PC-9 (cell line): ENCODE data around the gene DMXL1. TPM values are rescaled to one million over a fixed set of nuclear protein-coding genes. Genes with fewer than 3 reads are reported as not detected.
A peak's percentile ranks its signal among the peaks of the same experiment; 100 is the strongest.

Source experiments
- BruUV-seq: library from RNA; stranded (reverse); fragments of 400-500 nt; replicated peaks from 2 replicates; lab custom pipeline; 2021; lab: Mats Ljungman, UMichigan
- CTCF ChIA-PET: fragments of 300-600 bp; sonication (Branson Sonifier 250); formaldehyde crosslinking; loops from one replicate; lab custom pipeline; 2022; ENCODE audit warnings: antibody characterized with exemption; lab: Charles Lee
- POLR2A ChIA-PET: fragments of 300-600 bp; sonication (Branson Sonifier 250); formaldehyde crosslinking; loops from one replicate; lab custom pipeline; 2022; ENCODE audit warnings: antibody characterized with exemption; ENCODE audit not compliant: unreplicated experiment; lab: Charles Lee
- DNase-seq, 2 experiments: peaks; one replicate each; pipeline versions ENCODE4 v3.0.0 to v3.0.0-alpha.2; 2015 to 2022; ENCODE audit warnings: mixed read lengths in 1 of 2
- H2AFZ ChIP-seq: fragments of 200-600 bp; sonication (generic); 2 replicates; pipeline ENCODE4 v1.8.1; 2017; ENCODE audit warnings: antibody characterized with exemption
- H3F3A ChIP-seq: fragments of 200-600 bp; sonication (generic); 2 replicates; pipeline ENCODE4 v1.8.1; 2017; ENCODE audit warnings: antibody characterized with exemption, mild to moderate bottlenecking, low read depth; ENCODE audit not compliant: insufficient read depth
- H3K27ac ChIP-seq: fragments of 200-600 bp; sonication (generic); 2 replicates; pipeline ENCODE4 v1.6.1; 2016; ENCODE audit warnings: mixed run types
- H3K27me3 ChIP-seq: fragments of 200-600 bp; sonication (generic); 2 replicates; pipeline ENCODE4 v1.6.1; 2016; ENCODE audit warnings: low read depth, mixed run types; ENCODE audit not compliant: insufficient read depth
- H3K36me3 ChIP-seq: fragments of 200-600 bp; sonication (generic); 2 replicates; pipeline ENCODE4 v1.6.1; 2016; ENCODE audit warnings: low read depth, mixed run types
- H3K4me1 ChIP-seq: fragments of 200-600 bp; sonication (generic); replicated peaks from 2 replicates; pipeline ENCODE4 v1.6.1; 2016; ENCODE audit warnings: mixed run types; ENCODE audit not compliant: insufficient read depth
- H3K4me2 ChIP-seq: fragments of 200-600 bp; sonication (generic); 2 replicates; pipeline ENCODE4 v1.6.1; 2017; ENCODE audit warnings: mixed run types
- H3K4me3 ChIP-seq: fragments of 200-600 bp; sonication (generic); 2 replicates; pipeline ENCODE4 v1.6.1; 2016; ENCODE audit warnings: mixed run types
- H3K79me2 ChIP-seq: fragments of 200-600 bp; sonication (generic); 2 replicates; pipeline ENCODE4 v1.6.1; 2017; ENCODE audit warnings: low read depth, mixed run types
- H3K9me2 ChIP-seq: fragments of 200-600 bp; sonication (generic); 2 replicates; pipeline ENCODE4 v1.8.1; 2017; ENCODE audit warnings: mild to moderate bottlenecking; ENCODE audit not compliant: insufficient read depth
- H3K9me3 ChIP-seq: fragments of 200-600 bp; sonication (generic); 2 replicates; pipeline ENCODE4 v1.8.1; 2016; ENCODE audit warnings: low read depth; ENCODE audit not compliant: insufficient read depth
- H4K20me1 ChIP-seq: fragments of 200-600 bp; sonication (generic); 2 replicates; pipeline ENCODE4 v1.8.1; 2017; ENCODE audit not compliant: insufficient read depth
- CTCF ChIP-seq: fragments of 200-600 bp; sonication (generic); conservative IDR thresholded peaks from 2 replicates; pipeline ENCODE4 v1.6.1; 2017; ENCODE audit warnings: mixed run types, antibody characterized with exemption, mild to moderate bottlenecking, moderate library complexity
- EZH2 ChIP-seq: fragments of 200-600 bp; sonication (generic); IDR thresholded peaks from 2 replicates; pipeline ENCODE4 v1.8.0; 2017; ENCODE audit warnings: antibody characterized with exemption, low read depth
- intact Hi-C: fragments of 100-400 bp; cut with micrococcal nuclease; formaldehyde crosslinking; loops from one replicate; pipeline ENCODE4 v1.10.0; 2022; ENCODE audit not compliant: unreplicated experiment
- total RNA-seq: library from RNA; stranded (reverse); gene quantifications from 2 replicates; pipeline ENCODE4 v1.2.3, GENCODE V29; 2021

Gene DMXL1
- total RNA-seq, 1 experiment from 2014 or later: 27.3 TPM

GRCh38 chr5:119270960-119271757, 200.3 kb downstream of the DMXL1 start:
- POLR2A ChIA-PET: interaction anchor here (0.6 kb wide), 1 partner anchor 199 kb away, joined by 6 read pairs; no protein-coding TSS in a partner anchor
- no peak overlapping the region for H3K27ac ChIP-seq

GRCh38 chr5:119271758-119272730, 201.2 kb downstream of the DMXL1 start:
- no peak for TF ChIP-seq EZH2
- TF ChIP-seq CTCF: no peak
- BruUV-seq: no TSS peak
- Histone ChIP-seq H3K9me3 (peaks cover 5% of the 10 kb centered on the region; the same call in 1 of the 2 replicates), H3K4me3 (no peak overlapping the region), H3K79me2 (peaks cover 29% of the 10 kb centered on the region), H3K36me3 (no peaks in the 10 kb centered on the region), H3F3A (peaks cover 29% of the 10 kb centered on the region), H3K4me1 (peaks cover 52% of the 10 kb centered on the region), H2AFZ (no peak overlapping the region), H3K27me3 (no peaks in the 10 kb centered on the region), H3K9me2 (no peaks in the 10 kb centered on the region), H4K20me1 (no peaks in the 10 kb centered on the region), H3K4me2 (no peak overlapping the region), H3K27ac (no peak overlapping the region)
- DNase-seq: no peak
- ChIA-PET POLR2A (interaction anchor here (0.5 to 0.6 kb wide), 2 partner anchors 49 to 200 kb away, joined by 5 to 6 read pairs; no protein-coding TSS in a partner anchor), CTCF (no interaction called here)
- intact Hi-C loops: no loop called here

More at GRCh38 chr5:119270960-119271757, 200.3 kb downstream of the DMXL1 start:
- CTCF ChIA-PET: no interaction called here
- H3K4me3 ChIP-seq: no peak overlapping the region
- H3K27me3 ChIP-seq: no peaks in the 10 kb centered on the region
- H3K9me3 ChIP-seq: peaks cover 7% of the 10 kb centered on the region; the same call in 1 of the 2 replicates
- H3K4me2 ChIP-seq: no peak overlapping the region
- no peaks in the 10 kb centered on the region for H3K9me2 ChIP-seq
- no peaks in the 10 kb centered on the region for H4K20me1 ChIP-seq
- DNase-seq: no peak
- H3K36me3 ChIP-seq: no peaks in the 10 kb centered on the region
- TF ChIP-seq CTCF (no peak), EZH2 (no peak)
- H3K4me1 ChIP-seq: peaks cover 50% of the 10 kb centered on the region
- peaks cover 29% of the 10 kb centered on the region for H3F3A ChIP-seq
- H2AFZ ChIP-seq: no peak overlapping the region
- intact Hi-C loops: no loop called here
- peaks cover 26% of the 10 kb centered on the region for H3K79me2 ChIP-seq
- BruUV-seq: no TSS peak

GRCh38 chr5:119273391-119273839, 202.5 kb downstream of the DMXL1 start:
- BruUV-seq: no TSS peak
- Histone ChIP-seq H4K20me1 (no peaks in the 10 kb centered on the region), H3K9me2 (no peaks in the 10 kb centered on the region), H3K4me3 (no peak overlapping the region), H3K36me3 (no peaks in the 10 kb centered on the region), H3K4me1 (peaks cover 56% of the 10 kb centered on the region), H3K4me2 (peak overlapping the region; percentile 71), H3F3A (peaks cover 29% of the 10 kb centered on the region), H3K9me3 (no peaks in the 10 kb centered on the region), H3K79me2 (peaks cover 29% of the 10 kb centered on the region), H3K27me3 (no peaks in the 10 kb centered on the region), H2AFZ (no peak overlapping the region), H3K27ac (peak overlapping the region; percentile 92; the same call in 1 of the 2 replicates)
- ChIA-PET POLR2A (no interaction called here), CTCF (no interaction called here)
- no peak for DNase-seq
- intact Hi-C loops: no loop called here
- TF ChIP-seq CTCF (no peak), EZH2 (no peak)
